Pulmonary artery endothelial cell (primary cell): ENCODE results near the gene EXOSC5. TPM values are rescaled to one million over a fixed set of nuclear protein-coding genes. Genes with fewer than 3 reads are reported as not detected.
"Not testable (repeated sequence)": the region's sequence is repeated elsewhere in the genome, so short reads cannot be mapped to it uniquely, and the experiment has no call there.

ENCODE experiments used
- DNase-seq: peaks from one replicate; pipeline ENCODE4 v3.0.0-alpha.2; 2011; ENCODE audit warnings: low read depth, low spot score
- total RNA-seq: library from RNA; depleted of rRNA; stranded (reverse); fragments of >200 nt; gene quantifications from 2 replicates; pipeline ENCODE4 v1.2.3, GENCODE V29; 2014

Gene EXOSC5
- total RNA-seq, 1 donor from 2014 or later: 15.7 TPM

- DNase-seq: no peak
Measured at GRCh38 chr19:41408256-41408655, 11.1 kb upstream of the EXOSC5 start.

- DNase-seq: no peak
Measured at GRCh38 chr19:41407271-41407670, 10.1 kb upstream of the EXOSC5 start.

GRCh38 chr19:41405776-41406175 is 8.6 kb upstream of the EXOSC5 start:
- DNase-seq: no peak

GRCh38 chr19:41403181-41403970 is 6.2 kb upstream of the EXOSC5 start:
- no peak for DNase-seq

GRCh38 chr19:41402010-41402409 is 4.9 kb upstream of the EXOSC5 start:
- no peak for DNase-seq

- DNase-seq: peak; percentile 65
Measured at GRCh38 chr19:41401483-41401882, 4.3 kb upstream of the EXOSC5 start.

GRCh38 chr19:41399525-41399924 is 2.4 kb upstream of the EXOSC5 start:
- DNase-seq: no peak

GRCh38 chr19:41399091-41399490 is 1.9 kb upstream of the EXOSC5 start:
- DNase-seq: no peak

- no peak for DNase-seq
Measured at GRCh38 chr19:41398598-41398997, 1.4 kb upstream of the EXOSC5 start.

GRCh38 chr19:41398050-41398418 is 875 bp upstream of the EXOSC5 start:
- DNase-seq: no peak

- no peak for DNase-seq
Measured at GRCh38 chr19:41395355-41395754, 1.8 kb downstream of the EXOSC5 start.

- no peak for DNase-seq
Measured at GRCh38 chr19:41392775-41393174, 4.4 kb downstream of the EXOSC5 start.

GRCh38 chr19:41391618-41392017 is 5.5 kb downstream of the EXOSC5 start:
- no peak for DNase-seq

GRCh38 chr19:41386442-41386841 is 10.7 kb downstream of the EXOSC5 start:
- no peak for DNase-seq

- DNase-seq: no peak
Measured at GRCh38 chr19:41384351-41384750, 12.8 kb downstream of the EXOSC5 start.

- DNase-seq: not testable (repeated sequence)
Measured at GRCh38 chr19:41381536-41381935, 15.6 kb downstream of the EXOSC5 start.

GRCh38 chr19:41377977-41378709 is 19.0 kb downstream of the EXOSC5 start:
- no peak for DNase-seq

GRCh38 chr19:41376998-41377365 is 20.2 kb downstream of the EXOSC5 start:
- DNase-seq: no peak

- no peak for DNase-seq
Measured at GRCh38 chr19:41376241-41376997, 20.7 kb downstream of the EXOSC5 start, which contains the start of gene TMEM91. Gene TMEM91 (plus strand): TSS chr19:41376533. CDS start chr19:41378310, 1,777 bp downstream.

- peak; percentile 68 for DNase-seq
Measured at GRCh38 chr19:41373993-41374392, 23.2 kb downstream of the EXOSC5 start.

- DNase-seq: no peak
Measured at GRCh38 chr19:41372501-41372900, 24.7 kb downstream of the EXOSC5 start.

- DNase-seq: no peak
Measured at GRCh38 chr19:41371541-41371940, 25.6 kb downstream of the EXOSC5 start.
